Measurements from ENCODE around the gene CMIP.

The CMIP gene

DNA sequence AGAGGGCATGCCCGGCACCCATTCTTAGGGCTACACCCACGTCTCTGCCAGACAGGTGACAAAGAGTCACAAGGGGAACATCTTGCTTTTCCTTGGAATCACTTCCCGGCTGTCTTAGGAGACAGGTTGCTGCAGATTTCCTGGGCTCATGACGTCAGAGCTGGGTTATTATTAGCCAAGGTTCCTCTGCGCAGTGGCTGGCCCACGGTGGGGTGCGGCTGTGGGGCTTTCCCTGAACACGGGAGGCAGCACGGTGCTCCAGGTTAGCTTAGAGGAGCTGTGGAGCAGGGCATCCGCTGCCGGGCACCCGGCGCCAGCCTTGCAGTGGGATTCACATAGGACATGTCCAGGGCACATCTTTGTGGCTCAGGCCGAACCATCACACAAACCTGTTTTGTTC lies 216.5 kb downstream of the CMIP start:
- Histone ChIP-seq H3K36me3 (ENCODE audit: control insufficient read depth in 2 of 2, insufficient read depth in 2 of 2, low read length in 2 of 2) (peaks cover 67 to 68% of the 10 kb centered on the region in 2 donors), H3K9ac (ENCODE audit: low read depth in 1 of 2, low read length in 2 of 2) (no peak overlapping the region), H3K9me3 (ENCODE audit: control insufficient read depth in 2 of 2, low read length in 2 of 2) (no peaks in the 10 kb centered on the region), H3K27me3 (ENCODE audit: control insufficient read depth in 2 of 2, insufficient read depth in 2 of 2, low read length in 2 of 2) (no peaks in the 10 kb centered on the region), H3K4me1 (ENCODE audit: control insufficient read depth in 2 of 2, insufficient read depth in 2 of 2, low read length in 2 of 2) (no peaks in the 10 kb centered on the region), H3K4me3 (ENCODE audit: low read length in 2 of 2) (no peak overlapping the region), H3K27ac (ENCODE audit: low read depth in 2 of 2, low read length in 2 of 2) (no peak overlapping the region)

DNA sequence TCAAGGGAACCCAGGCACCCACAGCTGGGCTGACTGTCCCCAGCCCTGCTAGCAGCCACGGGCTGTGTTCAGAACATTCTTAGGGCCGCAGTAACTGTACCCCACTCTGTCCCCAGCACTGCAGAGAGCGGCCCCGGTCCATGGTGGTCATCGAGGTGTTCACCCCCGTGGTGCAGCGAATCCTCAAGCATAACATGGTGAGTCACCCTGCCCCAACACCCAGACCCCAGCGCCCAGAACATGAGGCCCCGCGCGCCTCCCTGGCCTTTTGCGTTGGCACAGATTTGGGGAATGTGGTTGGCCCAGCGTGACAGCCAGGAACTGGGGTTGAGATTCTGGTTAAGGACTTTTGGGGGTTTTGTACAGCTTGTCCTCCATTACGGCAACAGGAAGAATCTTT lies 219.5 kb downstream of the CMIP start:
- Histone ChIP-seq H3K9me3 (ENCODE audit: control insufficient read depth in 2 of 2, low read length in 2 of 2) (no peaks in the 10 kb centered on the region), H3K4me3 (ENCODE audit: low read length in 2 of 2) (no peak overlapping the region), H3K36me3 (ENCODE audit: control insufficient read depth in 2 of 2, insufficient read depth in 2 of 2, low read length in 2 of 2) (peaks cover 56 to 64% of the 10 kb centered on the region in 2 donors), H3K9ac (ENCODE audit: low read depth in 1 of 2, low read length in 2 of 2) (no peak overlapping the region), H3K27me3 (ENCODE audit: control insufficient read depth in 2 of 2, insufficient read depth in 2 of 2, low read length in 2 of 2) (no peaks in the 10 kb centered on the region), H3K27ac (ENCODE audit: low read depth in 2 of 2, low read length in 2 of 2) (no peak overlapping the region), H3K4me1 (ENCODE audit: control insufficient read depth in 2 of 2, insufficient read depth in 2 of 2, low read length in 2 of 2) (no peaks in the 10 kb centered on the region)

DNA sequence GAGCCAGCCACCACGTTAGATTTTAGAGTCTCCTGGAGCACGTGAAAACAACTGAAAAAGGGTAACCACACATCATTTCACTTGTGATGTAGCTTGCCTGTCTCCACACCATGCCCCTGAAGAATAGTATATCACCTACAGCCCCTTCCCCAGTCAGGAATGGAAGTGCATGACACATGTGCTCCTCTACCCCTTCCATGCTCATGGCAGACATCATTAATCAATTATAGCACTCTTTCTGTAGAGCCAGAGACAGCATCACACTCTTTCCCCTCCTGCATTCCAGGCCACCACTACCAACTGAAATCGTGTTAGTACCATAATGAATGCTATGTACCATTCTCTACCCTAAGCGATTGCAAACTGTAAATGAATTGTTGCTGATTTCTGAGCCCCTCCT lies 221.0 kb downstream of the CMIP start:
- Histone ChIP-seq H3K4me1 (ENCODE audit: control insufficient read depth in 2 of 2, insufficient read depth in 2 of 2, low read length in 2 of 2) (no peaks in the 10 kb centered on the region), H3K27me3 (ENCODE audit: control insufficient read depth in 2 of 2, insufficient read depth in 2 of 2, low read length in 2 of 2) (no peaks in the 10 kb centered on the region), H3K9me3 (ENCODE audit: control insufficient read depth in 2 of 2, low read length in 2 of 2) (no peaks in the 10 kb centered on the region), H3K36me3 (ENCODE audit: control insufficient read depth in 2 of 2, insufficient read depth in 2 of 2, low read length in 2 of 2) (peaks cover 57 to 65% of the 10 kb centered on the region in 2 donors), H3K27ac (ENCODE audit: low read depth in 2 of 2, low read length in 2 of 2) (no peak overlapping the region), H3K9ac (ENCODE audit: low read depth in 1 of 2, low read length in 2 of 2) (no peak overlapping the region), H3K4me3 (ENCODE audit: low read length in 2 of 2) (no peak overlapping the region)

DNA sequence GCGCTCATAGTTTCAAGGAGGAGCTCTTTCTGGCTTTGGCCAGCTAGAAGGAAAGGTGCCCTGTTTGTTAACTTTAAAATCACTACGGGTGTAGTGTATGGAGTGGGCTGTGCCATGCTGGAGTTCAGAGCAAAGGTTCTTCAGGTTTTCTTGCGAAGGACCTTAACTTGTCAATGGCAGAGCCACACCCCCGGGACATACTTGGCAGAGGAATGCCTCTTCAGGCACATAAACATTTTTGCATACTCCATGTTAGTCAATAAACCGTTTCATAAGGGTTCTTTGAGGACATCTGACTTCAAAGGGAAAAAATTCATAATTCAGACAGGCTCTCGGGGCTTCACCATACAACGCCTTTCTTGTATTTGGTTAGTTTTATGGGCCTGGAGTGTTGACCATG lies 221.5 kb downstream of the CMIP start:
- Histone ChIP-seq H3K27ac (ENCODE audit: low read depth in 2 of 2, low read length in 2 of 2) (no peak overlapping the region), H3K4me3 (ENCODE audit: low read length in 2 of 2) (no peak overlapping the region), H3K36me3 (ENCODE audit: control insufficient read depth in 2 of 2, insufficient read depth in 2 of 2, low read length in 2 of 2) (peaks cover 54 to 62% of the 10 kb centered on the region in 2 donors)

DNA sequence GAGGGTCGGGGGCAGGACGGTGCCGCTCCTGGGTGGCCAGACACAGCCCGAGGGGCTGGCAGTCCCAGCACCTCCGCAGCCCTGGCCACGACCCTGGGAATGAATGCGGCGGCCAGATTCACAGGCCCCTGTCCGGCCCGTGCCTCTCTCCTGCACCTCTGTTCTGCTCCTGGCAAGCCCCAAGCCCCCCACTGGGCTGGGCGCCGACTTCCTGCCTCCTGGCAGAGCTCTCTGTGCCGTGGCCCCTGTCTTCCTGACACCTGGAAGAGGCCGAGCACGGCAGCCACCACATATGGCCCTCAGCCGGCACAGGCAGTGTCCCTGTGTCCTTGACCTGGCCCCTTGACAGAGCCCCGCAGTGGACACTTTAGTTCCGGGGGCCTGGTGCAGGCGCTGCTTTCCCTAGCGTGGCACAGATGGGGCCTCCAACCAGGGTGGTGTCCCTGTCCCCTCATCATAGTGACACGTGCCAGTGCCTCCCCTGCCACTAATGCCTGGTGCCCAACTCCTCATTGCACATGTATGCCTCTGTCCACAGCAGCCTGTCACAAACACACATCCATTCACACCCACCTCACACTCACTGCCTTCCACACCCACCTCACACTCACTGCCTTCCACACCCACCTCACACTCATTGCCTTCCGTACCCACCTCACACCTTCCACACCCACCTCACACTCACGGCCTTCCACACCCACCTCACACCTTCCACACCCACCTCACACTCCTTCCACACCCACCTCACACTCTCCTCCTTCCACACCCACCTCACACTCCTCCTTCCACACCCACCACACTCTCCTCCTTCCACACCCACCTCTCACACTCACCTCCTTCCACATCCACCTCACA lies 223.9 kb downstream of the CMIP start:
- no peak overlapping the region for H3K27ac ChIP-seq (ENCODE audit: low read depth in 2 of 2, low read length in 2 of 2)
- peaks cover 52 to 62% of the 10 kb centered on the region in 2 donors for H3K36me3 ChIP-seq (ENCODE audit: control insufficient read depth in 2 of 2, insufficient read depth in 2 of 2, low read length in 2 of 2)

More for the DNA sequence above, 221.5 kb downstream of the CMIP start:
- no peaks in the 10 kb centered on the region for H3K27me3 ChIP-seq (ENCODE audit: control insufficient read depth in 2 of 2, insufficient read depth in 2 of 2, low read length in 2 of 2)
- no peak overlapping the region for H3K9ac ChIP-seq (ENCODE audit: low read depth in 1 of 2, low read length in 2 of 2)
- no peaks in the 10 kb centered on the region for H3K9me3 ChIP-seq (ENCODE audit: control insufficient read depth in 2 of 2, low read length in 2 of 2)
- no peaks in the 10 kb centered on the region for H3K4me1 ChIP-seq (ENCODE audit: control insufficient read depth in 2 of 2, insufficient read depth in 2 of 2, low read length in 2 of 2)

DNA sequence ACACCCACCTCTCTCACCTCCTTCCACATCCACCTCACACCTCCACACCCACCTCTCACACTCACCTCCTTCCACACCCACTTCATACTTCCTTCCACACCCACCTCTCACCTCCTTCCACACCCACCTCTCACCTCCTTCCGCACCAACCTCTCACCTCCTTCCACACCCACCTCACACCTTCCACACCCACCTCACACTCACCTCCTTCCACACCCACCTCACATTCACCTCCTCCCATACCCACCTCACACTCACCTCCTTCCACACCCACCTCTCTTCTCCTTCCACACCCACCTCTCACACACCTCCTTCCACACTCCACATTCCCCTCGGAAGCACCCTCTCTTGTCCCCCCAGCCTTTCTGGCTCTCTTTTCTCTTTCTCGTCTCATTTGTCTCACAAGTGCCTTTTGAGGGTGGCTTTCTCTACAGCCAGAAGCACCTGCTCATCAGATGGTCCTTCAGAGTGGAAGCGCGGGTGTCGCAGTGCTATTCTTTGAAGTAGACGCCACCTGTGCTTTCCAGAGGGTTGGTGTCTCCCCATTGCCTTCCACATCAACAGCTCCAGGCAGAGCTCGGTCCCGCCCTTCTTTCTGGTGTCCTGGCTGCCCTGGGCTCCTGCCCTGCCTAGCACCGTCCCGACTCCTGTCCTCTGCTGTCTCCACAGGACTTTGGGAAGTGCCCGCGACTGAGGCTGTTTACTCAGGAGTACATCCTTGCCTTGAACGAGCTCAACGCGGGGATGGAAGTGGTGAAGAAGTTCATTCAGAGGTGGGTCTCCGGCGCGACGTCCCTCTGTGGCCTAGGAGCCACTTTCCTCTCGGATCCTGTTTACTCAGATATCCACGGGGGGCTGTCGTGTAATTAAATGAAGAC lies 225.1 kb downstream of the CMIP start:
- no peak overlapping the region for H3K9ac ChIP-seq (ENCODE audit: low read depth in 1 of 2, low read length in 2 of 2)
- no peaks in the 10 kb centered on the region for H3K27me3 ChIP-seq (ENCODE audit: control insufficient read depth in 2 of 2, insufficient read depth in 2 of 2, low read length in 2 of 2)
- H3K27ac ChIP-seq (ENCODE audit: low read depth in 2 of 2, low read length in 2 of 2): no peak overlapping the region
- no peak overlapping the region for H3K4me3 ChIP-seq (ENCODE audit: low read length in 2 of 2)
- no peaks in the 10 kb centered on the region for H3K9me3 ChIP-seq (ENCODE audit: control insufficient read depth in 2 of 2, low read length in 2 of 2)
- H3K36me3 ChIP-seq (ENCODE audit: control insufficient read depth in 2 of 2, insufficient read depth in 2 of 2, low read length in 2 of 2): peaks cover 45 to 60% of the 10 kb centered on the region in 2 donors
- no peaks in the 10 kb centered on the region for H3K4me1 ChIP-seq (ENCODE audit: control insufficient read depth in 2 of 2, insufficient read depth in 2 of 2, low read length in 2 of 2)

More for the DNA sequence above, 223.9 kb downstream of the CMIP start:
- Histone ChIP-seq H3K9me3 (ENCODE audit: control insufficient read depth in 2 of 2, low read length in 2 of 2) (no peaks in the 10 kb centered on the region), H3K4me3 (ENCODE audit: low read length in 2 of 2) (no peak overlapping the region), H3K9ac (ENCODE audit: low read depth in 1 of 2, low read length in 2 of 2) (no peak overlapping the region), H3K27me3 (ENCODE audit: control insufficient read depth in 2 of 2, insufficient read depth in 2 of 2, low read length in 2 of 2) (no peaks in the 10 kb centered on the region), H3K4me1 (ENCODE audit: control insufficient read depth in 2 of 2, insufficient read depth in 2 of 2, low read length in 2 of 2) (no peaks in the 10 kb centered on the region)

DNA sequence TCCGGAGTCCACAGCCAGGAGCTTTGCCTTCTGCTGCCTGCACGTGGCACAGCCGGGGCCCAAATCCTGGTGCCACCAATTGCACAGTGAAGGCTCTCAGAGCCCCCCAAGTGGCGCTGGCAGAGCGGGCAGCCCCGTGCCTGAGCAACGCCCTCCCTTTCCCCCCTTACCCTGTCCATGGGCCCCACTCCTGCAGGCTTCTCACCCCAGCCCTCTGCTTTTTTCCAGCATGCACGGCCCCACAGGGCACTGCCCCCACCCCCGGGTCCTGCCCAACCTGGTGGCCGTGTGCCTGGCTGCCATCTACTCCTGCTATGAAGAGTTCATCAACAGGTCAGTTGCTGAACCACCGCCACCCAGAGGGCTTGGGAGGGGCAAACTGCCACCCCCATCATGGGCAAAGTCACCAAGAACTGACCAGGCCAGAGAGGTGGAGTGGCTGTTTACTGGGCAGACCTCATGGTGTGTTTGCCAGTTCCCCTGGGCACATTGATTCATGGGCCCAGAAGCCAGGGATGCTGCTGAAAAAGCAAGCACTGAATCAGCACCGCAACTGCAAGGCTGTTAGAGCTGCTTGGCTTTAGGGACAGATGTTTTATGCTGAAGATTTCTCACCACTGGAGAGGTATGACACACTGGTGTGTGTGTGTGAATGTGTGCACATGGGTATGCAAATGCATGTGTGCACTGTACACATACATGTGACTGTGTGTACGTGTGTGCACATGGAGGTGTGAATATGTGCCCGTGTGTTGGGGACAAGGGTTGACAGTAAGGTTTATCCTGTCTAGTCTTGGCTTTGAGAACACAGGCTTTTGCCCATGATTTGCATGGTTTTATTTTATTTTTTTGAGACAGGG lies 227.4 kb downstream of the CMIP start:
- Histone ChIP-seq H3K4me3 (ENCODE audit: low read length in 2 of 2) (no peak overlapping the region), H3K27me3 (ENCODE audit: control insufficient read depth in 2 of 2, insufficient read depth in 2 of 2, low read length in 2 of 2) (no peaks in the 10 kb centered on the region), H3K9ac (ENCODE audit: low read depth in 1 of 2, low read length in 2 of 2) (no peak overlapping the region), H3K36me3 (ENCODE audit: control insufficient read depth in 2 of 2, insufficient read depth in 2 of 2, low read length in 2 of 2) (peaks cover 37 to 54% of the 10 kb centered on the region in 2 donors), H3K27ac (ENCODE audit: low read depth in 2 of 2, low read length in 2 of 2) (no peak overlapping the region), H3K4me1 (ENCODE audit: control insufficient read depth in 2 of 2, insufficient read depth in 2 of 2, low read length in 2 of 2) (peaks cover 0 to 2% of the 10 kb centered on the region in 2 donors), H3K9me3 (ENCODE audit: control insufficient read depth in 2 of 2, low read length in 2 of 2) (no peaks in the 10 kb centered on the region)

DNA sequence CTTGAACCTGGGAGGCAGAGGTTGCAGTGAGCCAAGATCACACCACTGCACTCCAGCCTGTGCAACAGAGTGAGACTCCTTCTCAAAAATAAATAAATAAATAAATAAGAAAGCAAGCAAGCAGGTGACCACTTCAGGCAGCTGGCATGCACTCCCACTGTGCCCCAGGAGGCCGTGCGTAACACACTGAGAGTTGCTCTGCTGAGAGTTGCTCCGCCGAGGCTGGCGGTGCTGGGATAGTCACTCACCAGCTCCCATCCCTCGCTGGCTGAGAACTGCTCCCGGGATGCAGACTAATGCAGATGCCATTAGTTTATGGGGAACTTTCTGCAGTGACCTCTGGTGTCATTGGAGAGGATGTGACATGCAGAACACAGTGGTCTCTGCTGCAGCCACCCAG lies 228.8 kb downstream of the CMIP start:
- Histone ChIP-seq H3K4me3 (ENCODE audit: low read length in 2 of 2) (no peak overlapping the region), H3K9ac (ENCODE audit: low read depth in 1 of 2, low read length in 2 of 2) (no peak overlapping the region), H3K9me3 (ENCODE audit: control insufficient read depth in 2 of 2, low read length in 2 of 2) (no peaks in the 10 kb centered on the region), H3K36me3 (ENCODE audit: control insufficient read depth in 2 of 2, insufficient read depth in 2 of 2, low read length in 2 of 2) (peaks cover 45 to 62% of the 10 kb centered on the region in 2 donors), H3K27me3 (ENCODE audit: control insufficient read depth in 2 of 2, insufficient read depth in 2 of 2, low read length in 2 of 2) (no peaks in the 10 kb centered on the region), H3K4me1 (ENCODE audit: control insufficient read depth in 2 of 2, insufficient read depth in 2 of 2, low read length in 2 of 2) (peaks cover 0 to 2% of the 10 kb centered on the region in 2 donors), H3K27ac (ENCODE audit: low read depth in 2 of 2, low read length in 2 of 2) (peak overlapping the region in 1 of 2 donors; percentile 16)

DNA sequence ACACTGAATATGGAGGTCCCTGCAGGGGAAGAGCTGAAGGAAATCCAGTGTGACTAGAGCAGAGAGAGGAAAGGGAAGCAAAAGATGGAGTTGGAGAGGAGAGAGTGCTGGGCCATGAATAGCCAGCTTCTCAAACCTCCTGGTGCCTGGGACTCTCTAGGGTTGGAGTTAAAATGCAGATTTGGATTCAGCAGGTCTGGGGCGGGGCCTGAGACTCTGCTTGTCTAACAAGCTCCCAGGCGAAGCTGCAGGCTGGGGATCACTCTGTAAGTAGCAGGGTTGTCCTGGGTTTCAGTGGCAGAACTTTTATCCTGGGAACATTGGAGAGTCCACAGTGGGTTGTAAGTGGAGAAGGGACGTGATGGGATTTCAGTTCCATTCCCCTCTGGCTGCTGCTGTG lies 231.1 kb downstream of the CMIP start:
- H3K27me3 ChIP-seq (ENCODE audit: control insufficient read depth in 2 of 2, insufficient read depth in 2 of 2, low read length in 2 of 2): no peaks in the 10 kb centered on the region
- peaks cover 56 to 73% of the 10 kb centered on the region in 2 donors for H3K36me3 ChIP-seq (ENCODE audit: control insufficient read depth in 2 of 2, insufficient read depth in 2 of 2, low read length in 2 of 2)
- peak overlapping the region; percentile 33 to 56 for H3K27ac ChIP-seq (ENCODE audit: low read depth in 2 of 2, low read length in 2 of 2)
- H3K4me3 ChIP-seq (ENCODE audit: low read length in 2 of 2): no peak overlapping the region
- no peak overlapping the region for H3K9ac ChIP-seq (ENCODE audit: low read depth in 1 of 2, low read length in 2 of 2)
- no peaks in the 10 kb centered on the region for H3K9me3 ChIP-seq (ENCODE audit: control insufficient read depth in 2 of 2, low read length in 2 of 2)
- peaks cover 2 to 5% of the 10 kb centered on the region in 2 donors for H3K4me1 ChIP-seq (ENCODE audit: control insufficient read depth in 2 of 2, insufficient read depth in 2 of 2, low read length in 2 of 2)

Data from mucosa of rectum (tissue), 2 donors.